ENCODE results near the gene NUCB1.
"Not testable (repeated sequence)": the region's sequence is repeated elsewhere in the genome, so short reads cannot be mapped to it uniquely, and the experiment has no call there.

NUCB1 gene

DNA sequence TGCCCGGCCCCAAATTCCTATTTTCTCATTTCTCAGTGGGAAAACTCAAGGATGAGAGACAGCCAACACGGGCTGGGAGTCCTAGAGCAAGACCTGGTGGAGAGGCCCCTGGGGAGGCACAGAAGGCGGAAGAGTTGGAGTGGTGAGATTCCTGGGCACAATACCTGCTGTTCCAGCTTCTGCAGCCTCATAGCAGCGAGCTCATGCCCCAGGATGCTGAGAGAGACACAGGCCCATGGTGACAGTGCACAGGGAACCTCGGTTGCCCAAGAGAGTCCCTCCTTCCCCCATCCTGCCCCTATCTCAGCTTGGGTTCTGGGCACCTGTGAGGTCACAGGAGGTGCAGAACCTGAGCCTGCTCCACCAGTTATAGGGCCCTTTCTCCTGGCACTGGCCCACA, 2.9 kb upstream of the NUCB1 start:
- Histone ChIP-seq H3K27me3 (ENCODE audit: control insufficient read depth in 1 of 2, insufficient read depth in 2 of 2, low read length in 2 of 2) (no peaks in the 10 kb centered on the region), H3K4me1 (ENCODE audit: insufficient read depth, low read length) (peaks cover 14% of the 10 kb centered on the region), H3K9me3 (ENCODE audit: low read length) (no peaks in the 10 kb centered on the region), H3K9ac (ENCODE audit: low read length) (no peak overlapping the region), H3K27ac (ENCODE audit: low read depth, low read length) (no peak overlapping the region), H3K4me3 (ENCODE audit: low read depth in 1 of 2, low read length in 2 of 2) (no peak overlapping the region), H3K36me3 (ENCODE audit: insufficient read depth, low read length) (no peaks in the 10 kb centered on the region)

DNA sequence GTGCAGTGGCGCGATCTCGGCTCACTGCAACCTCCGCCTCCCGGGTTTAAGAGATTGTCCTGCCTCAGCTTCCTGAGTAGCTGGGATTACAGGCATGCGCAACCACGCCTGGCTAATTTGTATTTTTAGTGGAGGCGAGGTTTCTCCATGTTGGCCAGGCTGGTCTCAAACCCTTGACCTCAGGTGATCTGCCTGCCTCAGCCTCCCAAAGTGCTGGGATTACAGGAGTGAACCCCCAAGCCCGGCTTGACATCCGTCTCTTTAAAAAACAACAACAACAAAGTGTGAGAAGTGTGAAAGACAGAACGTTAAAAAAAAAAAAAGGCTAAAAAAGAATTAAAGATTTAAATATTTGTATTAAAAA, 744 bp upstream of the NUCB1 start:
- peak overlapping the region; percentile 100 for H3K27ac ChIP-seq (ENCODE audit: low read depth, low read length)
- H3K9ac ChIP-seq (ENCODE audit: low read length); H3K27me3 ChIP-seq (ENCODE audit: control insufficient read depth in 1 of 2, insufficient read depth in 2 of 2, low read length in 2 of 2); H3K36me3 ChIP-seq (ENCODE audit: insufficient read depth, low read length); H3K9me3 ChIP-seq (ENCODE audit: low read length); H3K4me3 ChIP-seq (ENCODE audit: low read depth in 1 of 2, low read length in 2 of 2): not testable (repeated sequence)
- H3K4me1 ChIP-seq (ENCODE audit: insufficient read depth, low read length), result peaks cover 14% of the 10 kb centered on the region

DNA sequence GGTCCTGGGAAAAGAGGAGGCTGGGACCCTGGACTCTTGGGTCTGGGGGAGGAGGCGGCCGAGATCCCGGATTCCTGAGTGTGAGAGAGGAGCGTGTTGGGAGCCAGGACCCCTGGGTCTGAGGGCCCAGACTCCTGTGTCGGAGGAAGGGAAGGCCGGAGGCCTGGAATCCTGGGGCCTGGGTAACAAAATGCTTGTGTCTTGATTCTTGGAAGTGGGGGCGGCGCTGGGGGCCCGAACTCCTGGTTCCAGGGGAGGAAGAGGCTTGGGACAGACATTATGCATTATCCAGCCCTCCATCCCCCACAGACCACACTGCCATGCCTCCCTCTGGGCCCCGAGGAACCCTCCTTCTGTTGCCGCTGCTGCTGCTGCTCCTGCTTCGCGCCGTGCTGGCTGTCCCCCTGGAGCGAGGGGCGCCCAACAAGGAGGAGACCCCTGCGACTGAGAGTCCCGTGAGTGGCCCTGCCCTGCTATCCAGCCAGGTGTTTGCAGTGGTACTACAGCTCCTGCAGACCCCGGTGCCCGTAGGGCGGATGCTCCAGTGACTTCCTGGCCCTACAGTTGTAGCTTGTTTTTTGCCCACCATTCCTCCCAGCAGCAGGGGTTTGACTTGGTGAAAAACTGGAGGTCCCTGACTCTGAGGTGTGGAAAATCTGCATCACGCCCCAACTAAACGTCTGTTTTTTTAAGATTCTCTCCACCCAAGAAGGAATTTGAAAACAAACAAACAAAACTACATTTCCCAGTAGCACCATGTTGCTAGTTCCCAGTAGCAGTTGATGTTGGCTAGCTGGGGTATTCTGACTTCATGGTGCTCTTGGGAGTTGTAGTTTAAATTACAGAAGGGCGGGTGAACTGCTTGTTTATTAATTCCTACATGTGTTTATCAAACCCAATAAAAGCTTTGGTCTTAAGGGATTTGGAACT, 630 bp downstream of the NUCB1 start:
- H3K4me3 ChIP-seq (ENCODE audit: low read depth in 1 of 2, low read length in 2 of 2), result peak overlapping the region; percentile 90 to 93
- no peaks in the 10 kb centered on the region for H3K9me3 ChIP-seq (ENCODE audit: low read length)
- peaks cover 14% of the 10 kb centered on the region for H3K4me1 ChIP-seq (ENCODE audit: insufficient read depth, low read length)
- H3K9ac ChIP-seq (ENCODE audit: low read length), result peak overlapping the region; percentile 85
- peaks cover 10% of the 10 kb centered on the region for H3K36me3 ChIP-seq (ENCODE audit: insufficient read depth, low read length)
- no peaks in the 10 kb centered on the region for H3K27me3 ChIP-seq (ENCODE audit: control insufficient read depth in 1 of 2, insufficient read depth in 2 of 2, low read length in 2 of 2)
- peak overlapping the region; percentile 100 for H3K27ac ChIP-seq (ENCODE audit: low read depth, low read length)

DNA sequence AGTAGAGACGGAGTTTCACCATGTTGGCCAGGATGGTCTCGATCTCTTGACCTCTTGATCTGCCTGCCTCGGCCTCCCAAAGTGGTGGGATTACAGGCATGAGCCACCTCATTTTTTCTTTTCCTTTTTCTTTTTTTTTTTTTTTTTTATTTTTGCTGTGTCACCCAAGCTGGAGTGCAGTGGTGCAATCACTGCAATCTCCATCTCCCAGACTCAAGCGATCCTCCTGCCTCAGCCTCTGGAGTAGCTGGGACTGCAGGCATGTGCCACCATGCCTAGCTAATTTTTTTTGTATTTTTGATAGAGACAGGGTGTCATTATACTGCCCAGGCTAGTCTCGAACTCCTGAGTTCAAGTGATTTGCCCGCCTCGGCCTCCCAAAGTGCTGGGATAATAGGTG, 2.2 kb downstream of the NUCB1 start:
- H3K9ac ChIP-seq (ENCODE audit: low read length); H3K27me3 ChIP-seq (ENCODE audit: control insufficient read depth in 1 of 2, insufficient read depth in 2 of 2, low read length in 2 of 2); H3K27ac ChIP-seq (ENCODE audit: low read depth, low read length); H3K9me3 ChIP-seq (ENCODE audit: low read length); H3K4me3 ChIP-seq (ENCODE audit: low read depth in 1 of 2, low read length in 2 of 2): not testable (repeated sequence)
- Histone ChIP-seq H3K4me1 (ENCODE audit: insufficient read depth, low read length) (peaks cover 14% of the 10 kb centered on the region), H3K36me3 (ENCODE audit: insufficient read depth, low read length) (peaks cover 10% of the 10 kb centered on the region)

DNA sequence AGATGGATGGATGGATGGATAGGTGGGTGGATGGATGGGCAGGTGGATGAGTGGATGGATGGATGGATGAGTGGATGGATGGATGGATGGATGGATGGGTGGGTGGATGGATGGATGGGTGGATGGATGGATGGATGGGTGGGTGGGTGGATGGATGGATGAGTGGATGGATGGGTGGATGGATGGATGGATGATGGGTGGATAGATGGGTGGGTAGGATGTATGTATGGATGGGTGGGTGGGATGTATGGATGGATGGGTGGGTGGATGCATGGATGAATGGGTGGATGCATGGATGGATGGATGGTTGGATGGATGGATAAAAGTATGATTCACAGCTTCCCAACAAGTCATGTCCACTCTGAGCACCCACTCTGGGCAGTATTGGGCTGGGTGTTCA, 3.7 kb downstream of the NUCB1 start:
- Histone ChIP-seq H3K36me3 (ENCODE audit: insufficient read depth, low read length) (peaks cover 17% of the 10 kb centered on the region), H3K4me1 (ENCODE audit: insufficient read depth, low read length) (peaks cover 14% of the 10 kb centered on the region)
- H3K4me3 ChIP-seq (ENCODE audit: low read depth in 1 of 2, low read length in 2 of 2); H3K9ac ChIP-seq (ENCODE audit: low read length); H3K27me3 ChIP-seq (ENCODE audit: control insufficient read depth in 1 of 2, insufficient read depth in 2 of 2, low read length in 2 of 2); H3K9me3 ChIP-seq (ENCODE audit: low read length); H3K27ac ChIP-seq (ENCODE audit: low read depth, low read length): not testable (repeated sequence)

DNA sequence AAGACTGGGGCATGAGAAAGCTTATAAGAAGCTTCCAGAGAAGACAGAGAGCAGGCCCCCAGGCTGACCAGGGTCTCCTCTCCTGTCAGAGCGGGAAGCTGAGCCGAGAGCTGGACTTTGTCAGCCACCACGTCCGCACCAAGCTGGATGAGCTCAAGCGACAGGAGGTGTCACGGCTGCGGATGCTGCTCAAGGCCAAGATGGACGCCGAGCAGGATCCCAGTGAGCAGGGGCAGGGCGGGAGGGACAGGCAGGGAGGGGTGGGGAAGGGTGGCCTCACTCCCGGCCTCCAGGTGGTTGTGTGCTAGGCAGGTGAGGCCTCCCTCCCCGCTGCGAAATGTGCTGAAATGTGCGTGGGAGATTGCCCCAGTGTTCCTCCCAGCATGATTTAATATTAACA, 5.6 kb downstream of the NUCB1 start:
- Histone ChIP-seq H3K4me3 (ENCODE audit: low read depth in 1 of 2, low read length in 2 of 2) (no peak overlapping the region), H3K9me3 (ENCODE audit: low read length) (no peaks in the 10 kb centered on the region), H3K27ac (ENCODE audit: low read depth, low read length) (no peak overlapping the region), H3K4me1 (ENCODE audit: insufficient read depth, low read length) (peaks cover 11% of the 10 kb centered on the region), H3K9ac (ENCODE audit: low read length) (no peak overlapping the region), H3K27me3 (ENCODE audit: control insufficient read depth in 1 of 2, insufficient read depth in 2 of 2, low read length in 2 of 2) (no peaks in the 10 kb centered on the region), H3K36me3 (ENCODE audit: insufficient read depth, low read length) (peaks cover 28% of the 10 kb centered on the region)

DNA sequence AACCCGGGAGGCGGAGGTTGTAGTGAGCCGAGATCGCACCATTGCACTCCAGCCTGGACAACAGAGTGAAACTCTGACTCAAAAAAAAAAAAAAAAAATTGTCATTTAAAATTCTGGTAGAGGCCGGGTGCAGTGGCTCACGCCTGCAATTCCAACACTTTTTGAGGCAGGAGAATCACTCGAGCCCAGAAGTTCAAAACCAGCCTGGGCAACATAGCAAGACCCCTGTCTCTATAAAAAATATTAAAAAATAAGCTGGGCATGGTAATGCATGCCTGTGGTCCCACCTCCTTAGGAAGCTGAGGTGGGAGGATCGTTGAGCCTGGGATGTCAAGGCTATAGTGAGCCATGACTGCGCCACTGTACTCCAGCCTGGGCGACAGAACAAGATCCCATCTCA, 6.2 kb downstream of the NUCB1 start:
- no peaks in the 10 kb centered on the region for H3K9me3 ChIP-seq (ENCODE audit: low read length)
- no peak overlapping the region for H3K27ac ChIP-seq (ENCODE audit: low read depth, low read length)
- no peaks in the 10 kb centered on the region for H3K27me3 ChIP-seq (ENCODE audit: control insufficient read depth in 1 of 2, insufficient read depth in 2 of 2, low read length in 2 of 2)
- H3K4me3 ChIP-seq (ENCODE audit: low read depth in 1 of 2, low read length in 2 of 2), result no peak overlapping the region
- H3K36me3 ChIP-seq (ENCODE audit: insufficient read depth, low read length), result peaks cover 34% of the 10 kb centered on the region
- H3K9ac ChIP-seq (ENCODE audit: low read length), result no peak overlapping the region
- peaks cover 6% of the 10 kb centered on the region for H3K4me1 ChIP-seq (ENCODE audit: insufficient read depth, low read length)

DNA sequence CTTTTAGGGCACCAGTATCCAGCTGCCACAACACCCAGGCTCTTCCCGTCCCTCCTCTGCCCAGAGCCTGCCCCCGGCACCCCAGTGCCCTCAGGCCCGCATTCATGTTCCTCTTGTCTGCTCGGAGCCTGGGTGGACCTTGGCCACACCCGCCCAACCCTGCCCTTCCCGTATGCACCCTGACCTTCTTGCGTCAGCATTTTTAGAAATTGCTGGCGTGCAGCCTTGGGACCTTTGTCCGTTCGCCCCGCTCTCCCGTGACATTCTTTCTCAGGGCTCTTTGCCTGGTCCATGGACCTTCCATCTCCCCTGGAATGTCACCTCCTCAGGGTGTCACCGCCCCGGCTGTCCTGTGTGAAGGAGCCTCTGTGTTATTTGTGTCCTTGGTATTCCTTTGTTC, 7.6 kb downstream of the NUCB1 start:
- H3K9me3 ChIP-seq (ENCODE audit: low read length), result no peaks in the 10 kb centered on the region
- no peak overlapping the region for H3K9ac ChIP-seq (ENCODE audit: low read length)
- H3K4me1 ChIP-seq (ENCODE audit: insufficient read depth, low read length), result no peaks in the 10 kb centered on the region
- H3K27ac ChIP-seq (ENCODE audit: low read depth, low read length), result no peak overlapping the region
- H3K4me3 ChIP-seq (ENCODE audit: low read depth in 1 of 2, low read length in 2 of 2), result no peak overlapping the region
- H3K36me3 ChIP-seq (ENCODE audit: insufficient read depth, low read length), result peaks cover 48% of the 10 kb centered on the region
- H3K27me3 ChIP-seq (ENCODE audit: control insufficient read depth in 1 of 2, insufficient read depth in 2 of 2, low read length in 2 of 2), result no peaks in the 10 kb centered on the region

DNA sequence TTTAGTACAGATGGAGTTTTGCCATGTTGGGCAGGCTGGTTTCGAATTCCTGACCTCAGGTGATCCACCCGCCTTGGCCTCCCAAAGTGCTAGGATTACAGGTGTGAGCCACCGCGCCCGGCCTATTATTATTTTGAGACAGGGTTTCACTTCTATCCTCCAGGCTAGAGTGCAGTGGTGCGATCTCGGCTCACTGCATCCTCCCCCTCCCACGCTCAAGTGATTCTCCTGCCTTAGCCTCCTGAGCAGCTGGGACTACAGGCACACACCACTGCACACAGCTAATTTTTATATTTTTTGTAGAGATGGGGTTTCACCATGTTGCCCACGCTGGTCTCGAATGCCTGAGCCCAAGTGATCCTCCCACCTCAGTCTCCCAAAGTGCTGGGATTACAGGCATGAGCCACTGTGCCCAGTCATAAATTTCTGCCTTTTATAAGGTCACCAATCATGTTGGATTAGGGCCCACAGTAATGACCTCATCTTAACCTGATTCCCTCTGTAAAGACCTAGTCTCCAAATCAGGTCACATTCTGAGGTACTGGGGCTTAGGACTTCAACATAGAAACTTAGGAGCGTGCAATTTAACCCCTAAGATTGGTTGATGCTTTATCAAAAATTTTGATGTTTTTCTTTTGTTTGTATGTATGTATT, 9.4 kb downstream of the NUCB1 start:
- H3K9ac ChIP-seq (ENCODE audit: low read length); H3K27me3 ChIP-seq (ENCODE audit: control insufficient read depth in 1 of 2, insufficient read depth in 2 of 2, low read length in 2 of 2); H3K9me3 ChIP-seq (ENCODE audit: low read length); H3K4me1 ChIP-seq (ENCODE audit: insufficient read depth, low read length); H3K4me3 ChIP-seq (ENCODE audit: low read depth in 1 of 2, low read length in 2 of 2); H3K27ac ChIP-seq (ENCODE audit: low read depth, low read length): not testable (repeated sequence)
- peaks cover 66% of the 10 kb centered on the region for H3K36me3 ChIP-seq (ENCODE audit: insufficient read depth, low read length)

DNA sequence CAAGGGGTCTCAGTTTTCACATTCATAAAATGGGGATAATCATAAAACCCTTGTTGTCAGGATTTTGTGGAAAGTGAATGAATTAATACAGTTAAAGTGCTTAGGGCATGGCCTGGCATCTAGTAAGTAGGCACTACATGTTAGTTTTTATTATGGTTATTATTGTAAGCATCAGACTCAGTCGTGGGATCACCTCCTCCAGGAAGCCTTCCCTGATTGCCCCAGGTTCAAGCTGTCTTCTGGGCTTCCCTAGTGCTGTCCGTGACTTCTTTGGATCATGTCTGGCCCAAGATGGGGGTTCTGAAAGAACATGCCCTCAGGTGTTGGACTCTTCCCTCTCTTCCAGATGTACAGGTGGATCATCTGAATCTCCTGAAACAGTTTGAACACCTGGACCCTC, 10.7 kb downstream of the NUCB1 start:
- Histone ChIP-seq H3K4me3 (ENCODE audit: low read depth in 1 of 2, low read length in 2 of 2) (no peak overlapping the region), H3K36me3 (ENCODE audit: insufficient read depth, low read length) (peaks cover 64% of the 10 kb centered on the region), H3K9me3 (ENCODE audit: low read length) (no peaks in the 10 kb centered on the region), H3K27me3 (ENCODE audit: control insufficient read depth in 1 of 2, insufficient read depth in 2 of 2, low read length in 2 of 2) (no peaks in the 10 kb centered on the region), H3K4me1 (ENCODE audit: insufficient read depth, low read length) (no peaks in the 10 kb centered on the region), H3K9ac (ENCODE audit: low read length) (no peak overlapping the region), H3K27ac (ENCODE audit: low read depth, low read length) (no peak overlapping the region)

DNA sequence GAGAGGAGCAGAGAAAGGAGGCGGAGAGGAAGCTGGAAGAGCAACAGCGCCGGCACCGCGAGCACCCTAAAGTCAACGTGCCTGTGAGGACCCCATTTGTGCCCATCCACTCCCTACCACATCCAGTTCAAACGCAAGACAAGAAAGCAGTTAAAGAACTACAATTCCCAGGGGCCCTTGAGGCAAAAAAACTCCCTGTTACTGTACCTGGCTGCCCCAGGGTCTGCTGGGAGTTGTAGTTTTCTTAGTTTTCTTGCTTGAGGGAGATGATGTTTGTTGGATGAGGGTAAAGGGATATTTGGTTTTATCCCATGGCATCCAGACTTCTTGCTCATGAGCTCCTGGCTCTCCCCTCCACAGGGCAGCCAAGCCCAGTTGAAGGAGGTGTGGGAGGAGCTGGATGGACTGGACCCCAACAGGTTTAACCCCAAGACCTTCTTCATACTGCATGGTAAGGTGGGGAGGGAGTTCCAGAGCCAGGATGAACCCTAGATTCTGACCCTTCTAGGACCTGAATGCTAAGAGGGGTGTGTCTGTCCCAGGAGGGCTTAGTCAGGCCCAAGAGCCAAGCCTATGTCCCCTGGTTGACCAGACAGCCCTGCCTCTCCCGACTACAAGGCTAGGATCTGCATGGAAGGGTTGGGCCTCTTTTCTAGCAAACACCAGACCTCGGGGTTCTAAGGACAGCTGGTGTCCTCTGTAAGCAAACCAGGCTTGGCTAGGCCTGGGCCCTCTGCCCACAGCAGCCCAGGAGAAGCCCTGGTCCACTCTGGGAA, 13.2 kb downstream of the NUCB1 start:
- Histone ChIP-seq H3K4me1 (ENCODE audit: insufficient read depth, low read length) (no peaks in the 10 kb centered on the region), H3K4me3 (ENCODE audit: low read depth in 1 of 2, low read length in 2 of 2) (no peak overlapping the region), H3K27me3 (ENCODE audit: control insufficient read depth in 1 of 2, insufficient read depth in 2 of 2, low read length in 2 of 2) (no peaks in the 10 kb centered on the region), H3K9me3 (ENCODE audit: low read length) (no peaks in the 10 kb centered on the region), H3K9ac (ENCODE audit: low read length) (no peak overlapping the region), H3K27ac (ENCODE audit: low read depth, low read length) (no peak overlapping the region), H3K36me3 (ENCODE audit: insufficient read depth, low read length) (peaks cover 73% of the 10 kb centered on the region)

All from muscle layer of colon (tissue), 2 donors.